Neural progenitor cell (in vitro differentiated cells): ENCODE data around the gene ZCWPW1. TPM values are rescaled to one million over a fixed set of nuclear protein-coding genes. Genes with fewer than 3 reads are reported as not detected.
"Not testable (repeated sequence)": the region's sequence is repeated elsewhere in the genome, so short reads cannot be mapped to it uniquely, and the experiment has no call there.

ENCODE experiments used
- DNase-seq: peaks from one replicate; pipeline ENCODE4 v3.0.0-alpha.2; 2016; ENCODE audit warnings: low spot score
- H2AFZ ChIP-seq: fragments of 200-600 bp; sonication (generic); replicated peaks from 2 replicates; pipeline ENCODE4 v1.6.1; 2016; ENCODE audit warnings: antibody characterized with exemption
- H3F3A ChIP-seq: fragments of 200-600 bp; sonication (generic); 2 replicates; pipeline ENCODE4 v1.6.1; 2016; ENCODE audit warnings: antibody characterized with exemption, low read depth
- H3K27ac ChIP-seq: fragments of 200-600 bp; sonication (generic); 2 replicates; pipeline ENCODE4 v1.5.1; 2016; ENCODE audit warnings: mild to moderate bottlenecking
- H3K27me3 ChIP-seq: fragments of 200-600 bp; sonication (generic); 2 replicates; pipeline ENCODE4 v1.6.1; 2016; ENCODE audit warnings: mild to moderate bottlenecking, moderate library complexity
- H3K36me3 ChIP-seq: fragments of 200-600 bp; sonication (generic); 2 replicates; pipeline ENCODE4 v1.5.1; 2016
- H3K4me1 ChIP-seq: fragments of 200-600 bp; sonication (generic); 2 replicates; pipeline ENCODE4 v1.6.1; 2016; ENCODE audit warnings: mixed run types
- H3K4me2 ChIP-seq: fragments of 200-600 bp; sonication (generic); 2 replicates; pipeline ENCODE4 v1.6.1; 2016
- H3K4me3 ChIP-seq: fragments of 200-600 bp; sonication (generic); 2 replicates; pipeline ENCODE4 v1.5.1; 2016
- H3K79me2 ChIP-seq: fragments of 200-600 bp; sonication (generic); 2 replicates; pipeline ENCODE4 v1.6.1; 2016; ENCODE audit warnings: low read depth
- H3K9ac ChIP-seq: fragments of 200-600 bp; sonication (generic); 2 replicates; pipeline ENCODE4 v1.6.1; 2016
- H3K9me3 ChIP-seq: fragments of 200-600 bp; sonication (generic); 2 replicates; pipeline ENCODE4 v1.5.1; 2016; ENCODE audit warnings: low read depth
- H4K20me1 ChIP-seq: fragments of 200-600 bp; sonication (generic); 2 replicates; pipeline ENCODE4 v1.6.1; 2016; ENCODE audit warnings: low read depth
- H3K27ac Mint-ChIP-seq: 3 replicates; pipeline ENCODE4 v1.8.0; 2021; ENCODE audit warnings: mixed read lengths
- H3K27me3 Mint-ChIP-seq: 2 replicates; pipeline ENCODE4 v1.8.0; 2022; ENCODE audit warnings: low read depth, mild to moderate bottlenecking, inconsistent platforms, moderate library complexity, mixed read lengths; ENCODE audit not compliant: insufficient read depth
- H3K36me3 Mint-ChIP-seq: 3 replicates; pipeline ENCODE4 v1.8.0; 2021; ENCODE audit warnings: mixed read lengths
- H3K4me1 Mint-ChIP-seq: 3 replicates; pipeline ENCODE4 v1.8.0; 2021; ENCODE audit warnings: mixed read lengths
- H3K4me3 Mint-ChIP-seq: 3 replicates; pipeline ENCODE4 v1.8.0; 2021; ENCODE audit warnings: mild to moderate bottlenecking, moderate library complexity, mixed read lengths
- H3K9me3 Mint-ChIP-seq: 3 replicates; pipeline ENCODE4 v1.8.0; 2020; ENCODE audit warnings: mixed read lengths
- EZH2 ChIP-seq: fragments of 200-600 bp; sonication (generic); IDR thresholded peaks from 2 replicates; pipeline ENCODE4 v1.6.1; 2017; ENCODE audit warnings: antibody characterized with exemption, mild to moderate bottlenecking, moderate library complexity
- EZH2phosphoT487 ChIP-seq: fragments of 200-600 bp; sonication (generic); IDR thresholded peaks from 2 replicates; pipeline ENCODE4 v1.6.1; 2017; ENCODE audit warnings: antibody characterized with exemption
- total RNA-seq: library from RNA; depleted of rRNA; stranded (reverse); fragments of >200 nt; gene quantifications from 2 replicates; pipeline ENCODE4 v1.2.3, GENCODE V29; 2015; ENCODE audit warnings: low replicate concordance
- TF ChIP-seq, protein P1 (sequence below): fragments of 200-600 bp; sonication (generic); IDR thresholded peaks from 2 replicates; pipeline ENCODE4 v1.5.1; 2017; ENCODE audit warnings: antibody characterized with exemption, mild to moderate bottlenecking

ZCWPW1 gene
- total RNA-seq, 1 donor from 2014 or later: 1.4 TPM

DNA sequence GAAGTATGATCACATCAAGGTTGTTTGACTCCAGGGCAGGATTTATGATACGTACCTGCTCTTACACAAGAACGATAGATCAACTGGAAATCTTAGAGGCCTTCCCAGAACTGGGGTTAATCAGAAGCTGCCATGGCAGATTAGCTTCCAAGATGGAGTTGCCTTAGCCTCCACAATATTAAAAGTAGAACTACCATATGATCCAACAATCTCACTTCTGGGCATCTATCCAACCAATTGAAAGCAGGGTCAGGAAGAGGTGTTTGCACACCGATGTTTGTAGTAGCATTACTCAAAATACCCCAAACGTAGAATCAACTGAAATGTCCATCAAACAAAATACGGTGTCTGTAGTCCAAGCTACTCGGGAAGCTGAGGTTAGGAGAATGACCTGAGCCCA lies 64.0 kb downstream of the ZCWPW1 start:
- Histone ChIP-seq H3F3A (peaks cover 10% of the 10 kb centered on the region), H3K4me3 (no peak overlapping the region), H3K27me3 (no peaks in the 10 kb centered on the region), H3K36me3 (no peaks in the 10 kb centered on the region), H4K20me1 (no peaks in the 10 kb centered on the region), H3K9me3 (no peaks in the 10 kb centered on the region), H3K79me2 (no peaks in the 10 kb centered on the region), H3K27ac (no peak overlapping the region), H3K9ac (no peak overlapping the region), H2AFZ (no peak overlapping the region), H3K4me2 (no peak overlapping the region), H3K4me1 (peaks cover 3% of the 10 kb centered on the region)
- TF ChIP-seq EZH2 (no peak), EZH2phosphoT487 (no peak)
- TF ChIP-seq, protein P1, sequence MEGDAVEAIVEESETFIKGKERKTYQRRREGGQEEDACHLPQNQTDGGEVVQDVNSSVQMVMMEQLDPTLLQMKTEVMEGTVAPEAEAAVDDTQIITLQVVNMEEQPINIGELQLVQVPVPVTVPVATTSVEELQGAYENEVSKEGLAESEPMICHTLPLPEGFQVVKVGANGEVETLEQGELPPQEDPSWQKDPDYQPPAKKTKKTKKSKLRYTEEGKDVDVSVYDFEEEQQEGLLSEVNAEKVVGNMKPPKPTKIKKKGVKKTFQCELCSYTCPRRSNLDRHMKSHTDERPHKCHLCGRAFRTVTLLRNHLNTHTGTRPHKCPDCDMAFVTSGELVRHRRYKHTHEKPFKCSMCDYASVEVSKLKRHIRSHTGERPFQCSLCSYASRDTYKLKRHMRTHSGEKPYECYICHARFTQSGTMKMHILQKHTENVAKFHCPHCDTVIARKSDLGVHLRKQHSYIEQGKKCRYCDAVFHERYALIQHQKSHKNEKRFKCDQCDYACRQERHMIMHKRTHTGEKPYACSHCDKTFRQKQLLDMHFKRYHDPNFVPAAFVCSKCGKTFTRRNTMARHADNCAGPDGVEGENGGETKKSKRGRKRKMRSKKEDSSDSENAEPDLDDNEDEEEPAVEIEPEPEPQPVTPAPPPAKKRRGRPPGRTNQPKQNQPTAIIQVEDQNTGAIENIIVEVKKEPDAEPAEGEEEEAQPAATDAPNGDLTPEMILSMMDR: no peak
- DNase-seq: no peak
- Mint-ChIP-seq H3K4me1 (peaks cover 4% of the 10 kb centered on the region), H3K27me3 (peaks cover 7% of the 10 kb centered on the region), H3K4me3 (no peak overlapping the region), H3K9me3 (no peaks in the 10 kb centered on the region), H3K36me3 (peaks cover 43% of the 10 kb centered on the region), H3K27ac (no peak overlapping the region)

DNA sequence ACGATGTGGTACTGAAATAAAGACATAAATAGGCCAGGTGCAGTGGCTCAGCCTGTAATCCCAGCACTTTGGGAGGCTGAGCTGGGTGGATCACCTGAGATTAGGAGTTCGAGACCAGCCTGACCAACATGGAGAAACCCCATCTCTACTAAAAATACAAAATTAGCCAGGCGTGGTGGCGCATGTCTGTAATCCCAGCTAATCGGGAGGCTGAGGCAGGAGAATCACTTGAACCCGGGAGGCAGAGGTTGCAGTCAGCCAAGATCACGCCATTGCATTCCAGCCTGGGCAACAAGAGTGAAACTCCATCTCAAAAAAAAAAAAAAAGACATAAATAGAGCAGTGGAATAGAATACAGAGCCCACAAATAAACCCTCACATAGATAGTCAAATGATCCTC lies 64.7 kb downstream of the ZCWPW1 start:
- not testable (repeated sequence) for H3K4me2 ChIP-seq, H3K36me3 ChIP-seq, H3K4me3 Mint-ChIP-seq, H3K79me2 ChIP-seq, H3K27me3 ChIP-seq, H4K20me1 ChIP-seq, H3K9me3 Mint-ChIP-seq, H3K27me3 Mint-ChIP-seq, DNase-seq, H3F3A ChIP-seq, H3K4me3 ChIP-seq, H2AFZ ChIP-seq, H3K27ac Mint-ChIP-seq, H3K4me1 ChIP-seq, H3K4me1 Mint-ChIP-seq, H3K9ac ChIP-seq, H3K27ac ChIP-seq, H3K9me3 ChIP-seq
- peaks cover 45% of the 10 kb centered on the region for H3K36me3 Mint-ChIP-seq

DNA sequence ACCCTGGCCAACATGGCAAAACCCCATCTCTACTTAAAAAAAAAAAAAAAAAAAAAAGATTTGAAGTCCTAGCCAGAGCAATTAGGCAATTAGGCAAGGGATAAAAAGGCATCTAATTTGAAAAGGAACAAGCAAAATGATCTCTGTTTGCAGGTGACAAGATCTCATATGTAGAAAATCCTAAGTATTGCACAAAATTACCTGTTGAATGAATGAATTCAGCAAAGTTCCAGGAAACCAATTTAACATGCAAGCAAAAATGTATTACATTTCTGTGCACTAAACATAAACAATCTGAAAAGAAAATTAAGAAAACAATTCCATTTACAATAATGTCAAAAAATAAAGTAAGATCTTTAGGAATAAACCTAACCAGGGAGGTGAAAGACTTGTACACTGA lies 65.4 kb downstream of the ZCWPW1 start:
- Histone ChIP-seq H3K27ac (no peak overlapping the region), H3K79me2 (no peaks in the 10 kb centered on the region), H3K4me1 (no peaks in the 10 kb centered on the region), H3K4me3 (no peak overlapping the region), H3K36me3 (no peaks in the 10 kb centered on the region), H3F3A (peaks cover 2% of the 10 kb centered on the region), H3K4me2 (no peak overlapping the region), H2AFZ (no peak overlapping the region), H4K20me1 (no peaks in the 10 kb centered on the region), H3K9me3 (no peaks in the 10 kb centered on the region), H3K27me3 (no peaks in the 10 kb centered on the region), H3K9ac (no peak overlapping the region)
- Mint-ChIP-seq H3K27ac (no peak overlapping the region), H3K4me1 (no peaks in the 10 kb centered on the region), H3K36me3 (peaks cover 45% of the 10 kb centered on the region), H3K9me3 (no peaks in the 10 kb centered on the region), H3K27me3 (peaks cover 7% of the 10 kb centered on the region), H3K4me3 (no peak overlapping the region)
- no peak for DNase-seq
- TF ChIP-seq, protein P1: no peak
- no peak for TF ChIP-seq EZH2
- no peak for TF ChIP-seq EZH2phosphoT487

DNA sequence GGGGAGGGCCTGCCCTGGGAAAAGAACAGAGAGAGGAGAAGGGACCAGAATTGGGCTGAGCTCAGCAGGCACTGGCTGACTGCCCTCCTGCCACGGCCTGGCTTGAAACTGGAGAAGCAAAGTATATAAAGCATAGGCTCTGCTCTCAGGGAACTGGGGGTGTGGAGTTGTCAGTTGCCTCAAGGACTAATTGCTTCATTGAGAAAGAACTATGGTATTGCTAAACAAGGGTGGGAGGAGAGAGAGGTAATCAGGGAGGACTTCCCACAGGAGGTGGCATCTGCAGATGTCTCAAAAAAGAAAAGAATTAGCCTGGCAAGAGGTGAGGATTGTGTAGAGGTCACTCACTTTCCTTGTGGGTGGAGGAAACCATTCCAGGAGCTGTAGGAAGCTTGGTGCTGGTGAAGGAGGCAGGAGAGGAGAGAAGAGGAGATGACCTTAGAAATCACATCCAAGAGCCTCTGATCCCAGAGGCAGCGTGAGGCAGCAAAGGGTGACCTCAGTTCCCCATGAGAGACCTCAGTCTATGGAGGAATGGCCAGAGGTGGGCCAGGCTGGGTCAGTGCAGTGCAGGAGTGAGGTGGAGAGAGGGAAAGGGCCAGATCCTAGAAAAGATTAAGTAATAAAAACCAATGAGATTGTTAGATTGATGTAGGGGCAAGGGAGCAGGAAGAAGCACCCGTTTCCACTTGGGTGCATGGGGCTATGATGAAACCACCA lies 68.2 kb downstream of the ZCWPW1 start:
- Mint-ChIP-seq H3K27ac (no peak overlapping the region), H3K36me3 (peaks cover 37% of the 10 kb centered on the region), H3K4me1 (no peaks in the 10 kb centered on the region)

More for the DNA sequence above, 68.2 kb downstream of the ZCWPW1 start:
- Mint-ChIP-seq H3K27me3 (peaks cover 4% of the 10 kb centered on the region), H3K4me3 (no peak overlapping the region), H3K9me3 (no peaks in the 10 kb centered on the region)
- DNase-seq: no peak
- Histone ChIP-seq H2AFZ (no peak overlapping the region), H3K4me3 (no peak overlapping the region), H3K9me3 (no peaks in the 10 kb centered on the region), H3K27me3 (no peaks in the 10 kb centered on the region), H3K9ac (no peak overlapping the region), H3K27ac (no peak overlapping the region), H3K4me2 (no peak overlapping the region), H4K20me1 (no peaks in the 10 kb centered on the region), H3K4me1 (no peaks in the 10 kb centered on the region), H3F3A (no peaks in the 10 kb centered on the region), H3K36me3 (no peaks in the 10 kb centered on the region), H3K79me2 (no peaks in the 10 kb centered on the region)
- no peak for TF ChIP-seq EZH2
